Measurements from ENCODE around the gene TNFRSF1B.

The TNFRSF1B gene

GRCh38 chr1:12230549-12231275 lies 63.9 kb downstream of the TNFRSF1B start:
- H3K27ac ChIP-seq, result peak overlapping the region; percentile 92
- H3K36me3 ChIP-seq, result peaks cover 13% of the 10 kb centered on the region

GRCh38 chr1:12231276-12231595 lies 64.4 kb downstream of the TNFRSF1B start:
- TF ChIP-seq Cebpa-rat (IDR thresholded peaks at IDR 0.05), result no peak
- Histone ChIP-seq H4K20me1 (peaks cover 43% of the 10 kb centered on the region), H3K9me3 (no peaks in the 10 kb centered on the region), H3K27me3 (no peaks in the 10 kb centered on the region), H3K27ac (no peak overlapping the region), H3K4me2 (peak overlapping the region; percentile 95), H3K4me3 (peak overlapping the region; percentile 100), H3K36me3 (peaks cover 17% of the 10 kb centered on the region), H3K4me1 (peaks cover 11% of the 10 kb centered on the region), H3K9ac (peak overlapping the region; percentile 94)

More at GRCh38 chr1:12230549-12231275, 63.9 kb downstream of the TNFRSF1B start:
- Histone ChIP-seq H3K9ac (peak overlapping the region; percentile 94), H3K4me1 (peaks cover 11% of the 10 kb centered on the region), H4K20me1 (peaks cover 43% of the 10 kb centered on the region), H3K9me3 (no peaks in the 10 kb centered on the region), H3K27me3 (no peaks in the 10 kb centered on the region), H3K4me3 (peak overlapping the region; percentile 100), H3K4me2 (peak overlapping the region; percentile 95)
- no peak for TF ChIP-seq Cebpa-rat (IDR thresholded peaks at IDR 0.05)

DNA sequence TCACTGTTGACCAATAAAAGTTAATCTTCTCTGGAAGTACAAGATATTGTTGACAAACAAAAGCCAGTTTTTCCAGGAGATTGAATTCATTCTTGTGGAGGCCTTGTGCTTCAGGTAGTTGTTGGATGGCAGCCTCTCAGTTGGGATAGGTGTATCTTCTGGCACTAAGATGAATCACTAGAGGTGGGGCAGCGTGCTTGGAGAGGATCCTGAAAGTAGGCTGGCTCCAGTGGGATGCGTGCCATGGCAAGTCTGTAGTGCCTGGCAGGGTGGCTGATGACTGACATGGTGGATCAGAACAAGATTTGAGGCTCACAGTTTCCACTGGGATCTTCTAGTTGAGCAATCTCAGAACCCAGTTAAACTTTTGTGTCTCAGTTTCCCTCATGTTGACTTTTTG lies 65.4 kb downstream of the TNFRSF1B start:
- Histone ChIP-seq H3K4me2 (no peak overlapping the region), H4K20me1 (peaks cover 43% of the 10 kb centered on the region), H3K36me3 (peaks cover 25% of the 10 kb centered on the region), H3K9ac (no peak overlapping the region), H3K9me3 (no peaks in the 10 kb centered on the region), H3K4me3 (no peak overlapping the region), H3K27me3 (no peaks in the 10 kb centered on the region), H3K27ac (no peak overlapping the region), H3K4me1 (peaks cover 11% of the 10 kb centered on the region)
- TF ChIP-seq Cebpa-rat (IDR thresholded peaks at IDR 0.05), result no peak

- no peak overlapping the region for H3K4me2 ChIP-seq
- H4K20me1 ChIP-seq, result peaks cover 16% of the 10 kb centered on the region
- no peak overlapping the region for H3K9ac ChIP-seq
- H3K4me3 ChIP-seq, result no peak overlapping the region
- H3K27me3 ChIP-seq, result no peaks in the 10 kb centered on the region
- no peaks in the 10 kb centered on the region for H3K9me3 ChIP-seq
- no peaks in the 10 kb centered on the region for H3K4me1 ChIP-seq
- no peak for TF ChIP-seq Cebpa-rat (IDR thresholded peaks at IDR 0.05)
- H3K27ac ChIP-seq, result no peak overlapping the region
- peaks cover 94% of the 10 kb centered on the region for H3K36me3 ChIP-seq
Observed at GRCh38 chr1:12244078-12244477, 77.3 kb downstream of the TNFRSF1B start.

DNA sequence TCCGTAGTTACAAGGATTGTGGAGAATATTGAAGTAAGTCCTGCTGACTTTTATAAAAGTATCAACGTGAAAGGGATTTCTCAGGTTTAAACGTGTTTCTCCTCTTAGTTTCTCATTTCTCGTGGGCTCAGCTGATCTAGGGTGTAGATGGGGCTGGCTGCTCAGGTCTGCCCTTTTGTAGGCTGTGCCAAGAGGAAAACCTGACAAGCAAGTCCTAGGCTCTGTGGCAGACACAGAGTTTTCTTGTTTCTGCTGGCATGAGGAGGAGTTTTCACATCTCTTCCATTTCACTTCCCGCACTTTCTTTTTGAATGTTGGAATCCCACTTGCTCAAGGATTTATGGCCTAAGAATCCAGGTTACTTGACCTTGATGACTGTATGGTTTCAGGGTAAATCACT lies 77.8 kb downstream of the TNFRSF1B start:
- Histone ChIP-seq H3K4me1 (no peaks in the 10 kb centered on the region), H3K9me3 (no peaks in the 10 kb centered on the region), H3K9ac (no peak overlapping the region), H3K27me3 (no peaks in the 10 kb centered on the region), H3K4me3 (no peak overlapping the region), H3K4me2 (no peak overlapping the region), H4K20me1 (peaks cover 11% of the 10 kb centered on the region), H3K27ac (no peak overlapping the region), H3K36me3 (peaks cover 94% of the 10 kb centered on the region)
- TF ChIP-seq Cebpa-rat (IDR thresholded peaks at IDR 0.05), result no peak

- H3K9ac ChIP-seq, result no peak overlapping the region
- no peaks in the 10 kb centered on the region for H3K4me1 ChIP-seq
- TF ChIP-seq Cebpa-rat (IDR thresholded peaks at IDR 0.05), result no peak
- no peak overlapping the region for H3K27ac ChIP-seq
- H3K4me2 ChIP-seq, result no peak overlapping the region
- no peak overlapping the region for H3K4me3 ChIP-seq
- H4K20me1 ChIP-seq, result peaks cover 7% of the 10 kb centered on the region; the same call in 1 of the 2 replicates
- H3K9me3 ChIP-seq, result no peaks in the 10 kb centered on the region
- H3K27me3 ChIP-seq, result no peaks in the 10 kb centered on the region
- peaks cover 94% of the 10 kb centered on the region for H3K36me3 ChIP-seq
Observed at GRCh38 chr1:12245116-12245515, 78.3 kb downstream of the TNFRSF1B start.

DNA sequence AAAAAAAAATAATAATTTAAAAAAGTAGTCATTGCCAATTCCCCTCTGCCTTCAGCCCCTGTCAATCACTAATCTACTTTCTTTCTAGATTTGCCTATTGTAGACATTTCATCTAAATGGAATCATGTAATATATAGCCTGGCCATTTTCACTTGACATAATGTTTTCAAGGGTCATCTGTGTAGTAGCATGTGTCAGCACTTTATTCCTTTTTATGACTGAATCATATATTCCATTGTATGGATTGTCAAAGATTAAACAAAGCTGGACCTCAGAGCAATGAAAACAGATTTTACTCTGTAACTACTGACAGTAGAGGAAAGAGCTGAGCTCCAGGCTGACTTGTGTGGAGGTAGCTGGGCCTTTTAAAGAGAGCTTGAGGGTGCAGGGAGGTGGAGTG lies 78.9 kb downstream of the TNFRSF1B start:
- Histone ChIP-seq H3K9me3 (no peaks in the 10 kb centered on the region), H3K4me2 (no peak overlapping the region), H3K27ac (no peak overlapping the region), H3K4me3 (no peak overlapping the region), H3K9ac (no peak overlapping the region), H3K27me3 (no peaks in the 10 kb centered on the region), H3K4me1 (no peaks in the 10 kb centered on the region), H3K36me3 (peaks cover 98% of the 10 kb centered on the region), H4K20me1 (peaks cover 7% of the 10 kb centered on the region; the same call in 1 of the 2 replicates)
- TF ChIP-seq Cebpa-rat (IDR thresholded peaks at IDR 0.05), result no peak

- no peak overlapping the region for H3K4me2 ChIP-seq
- no peak overlapping the region for H3K27ac ChIP-seq
- H3K9me3 ChIP-seq, result no peaks in the 10 kb centered on the region
- H3K36me3 ChIP-seq, result peaks cover 97% of the 10 kb centered on the region
- no peak for TF ChIP-seq Cebpa-rat (IDR thresholded peaks at IDR 0.05)
- 0 out of 2 replicates have a peak, but pooled peaks cover 7% of the 10 kb centered on the region for H4K20me1 ChIP-seq
- H3K4me3 ChIP-seq, result no peak overlapping the region
- H3K9ac ChIP-seq, result no peak overlapping the region
- H3K27me3 ChIP-seq, result no peaks in the 10 kb centered on the region
- no peaks in the 10 kb centered on the region for H3K4me1 ChIP-seq
Observed at GRCh38 chr1:12246584-12246983, 79.8 kb downstream of the TNFRSF1B start.

- H3K9ac ChIP-seq, result no peak overlapping the region
- no peak for TF ChIP-seq Cebpa-rat (IDR thresholded peaks at IDR 0.05)
- no peaks in the 10 kb centered on the region for H3K27me3 ChIP-seq
- no peaks in the 10 kb centered on the region for H3K4me1 ChIP-seq
- no peak overlapping the region for H3K4me2 ChIP-seq
- H3K27ac ChIP-seq, result no peak overlapping the region
- no peak overlapping the region for H3K4me3 ChIP-seq
- H3K9me3 ChIP-seq, result no peaks in the 10 kb centered on the region
- H3K36me3 ChIP-seq, result peaks cover 95% of the 10 kb centered on the region
- no peaks in the 10 kb centered on the region for H4K20me1 ChIP-seq
Observed at GRCh38 chr1:12249181-12249580, 82.4 kb downstream of the TNFRSF1B start.

- TF ChIP-seq Cebpa-rat (IDR thresholded peaks at IDR 0.05), result no peak
- no peak overlapping the region for H3K4me2 ChIP-seq
Observed at GRCh38 chr1:12249748-12250147, 83.0 kb downstream of the TNFRSF1B start.

More at GRCh38 chr1:12249748-12250147, 83.0 kb downstream of the TNFRSF1B start:
- no peaks in the 10 kb centered on the region for H3K4me1 ChIP-seq
- no peaks in the 10 kb centered on the region for H3K9me3 ChIP-seq
- H3K4me3 ChIP-seq, result no peak overlapping the region
- H4K20me1 ChIP-seq, result no peaks in the 10 kb centered on the region
- no peak overlapping the region for H3K9ac ChIP-seq
- no peak overlapping the region for H3K27ac ChIP-seq
- peaks cover 95% of the 10 kb centered on the region for H3K36me3 ChIP-seq
- H3K27me3 ChIP-seq, result no peaks in the 10 kb centered on the region

Measured in BLaER1 (cell line).